Effector memory CD8-positive, alpha-beta T cell (primary cell): ENCODE measurements around the gene TRABD2B.

ENCODE experiments used
- ATAC-seq: fragments of 150-1000 bp; cut with Tn5 transposase; replicated peaks from 2 replicates; pipeline ENCODE4 v1.10.0; 2021; ENCODE audit warnings: mild to moderate bottlenecking, moderate library complexity
- DNase-seq, 3 experiments: peaks; one replicate each; pipeline ENCODE4 v3.0.0; 2021
- H3K27ac Mint-ChIP-seq, 2 donors: one replicate each; pipeline ENCODE4 v1.8.0; 2022; ENCODE audit warnings: mild to moderate bottlenecking in 2 of 2, mixed read lengths in 2 of 2, moderate library complexity in 2 of 2
- H3K27me3 Mint-ChIP-seq, 2 donors: one replicate each; pipeline ENCODE4 v1.8.0; 2022; ENCODE audit warnings: mixed read lengths in 2 of 2
- H3K36me3 Mint-ChIP-seq: one replicate; pipeline ENCODE4 v1.8.0; 2022; ENCODE audit warnings: mild to moderate bottlenecking, moderate library complexity, mixed read lengths; ENCODE audit not compliant: insufficient read depth
- H3K4me1 Mint-ChIP-seq, 2 donors: one replicate each; pipeline ENCODE4 v1.8.0; 2022; ENCODE audit warnings: low read depth in 2 of 2, mixed read lengths in 2 of 2
- H3K4me3 Mint-ChIP-seq, 2 donors: one replicate each; pipeline ENCODE4 v1.8.0; 2022; ENCODE audit warnings: mild to moderate bottlenecking in 2 of 2, mixed read lengths in 2 of 2, moderate library complexity in 2 of 2
- H3K9me3 Mint-ChIP-seq, 2 donors: one replicate each; pipeline ENCODE4 v1.8.0; 2022; ENCODE audit warnings: mixed read lengths in 2 of 2

The TRABD2B gene

GRCh38 chr1:47745715-47746609 lies 251.2 kb downstream of the TRABD2B start:
- no peak overlapping the region for H3K27ac Mint-ChIP-seq
- peaks cover 17 to 19% of the 10 kb centered on the region in 2 donors for H3K27me3 Mint-ChIP-seq
- DNase-seq (no peak), ATAC-seq (no peak)
- peaks cover 2 to 7% of the 10 kb centered on the region in 2 donors for H3K9me3 Mint-ChIP-seq
- H3K4me1 Mint-ChIP-seq = no peaks in the 10 kb centered on the region
- no peaks in the 10 kb centered on the region for H3K36me3 Mint-ChIP-seq
- H3K4me3 Mint-ChIP-seq = no peak overlapping the region

DNA sequence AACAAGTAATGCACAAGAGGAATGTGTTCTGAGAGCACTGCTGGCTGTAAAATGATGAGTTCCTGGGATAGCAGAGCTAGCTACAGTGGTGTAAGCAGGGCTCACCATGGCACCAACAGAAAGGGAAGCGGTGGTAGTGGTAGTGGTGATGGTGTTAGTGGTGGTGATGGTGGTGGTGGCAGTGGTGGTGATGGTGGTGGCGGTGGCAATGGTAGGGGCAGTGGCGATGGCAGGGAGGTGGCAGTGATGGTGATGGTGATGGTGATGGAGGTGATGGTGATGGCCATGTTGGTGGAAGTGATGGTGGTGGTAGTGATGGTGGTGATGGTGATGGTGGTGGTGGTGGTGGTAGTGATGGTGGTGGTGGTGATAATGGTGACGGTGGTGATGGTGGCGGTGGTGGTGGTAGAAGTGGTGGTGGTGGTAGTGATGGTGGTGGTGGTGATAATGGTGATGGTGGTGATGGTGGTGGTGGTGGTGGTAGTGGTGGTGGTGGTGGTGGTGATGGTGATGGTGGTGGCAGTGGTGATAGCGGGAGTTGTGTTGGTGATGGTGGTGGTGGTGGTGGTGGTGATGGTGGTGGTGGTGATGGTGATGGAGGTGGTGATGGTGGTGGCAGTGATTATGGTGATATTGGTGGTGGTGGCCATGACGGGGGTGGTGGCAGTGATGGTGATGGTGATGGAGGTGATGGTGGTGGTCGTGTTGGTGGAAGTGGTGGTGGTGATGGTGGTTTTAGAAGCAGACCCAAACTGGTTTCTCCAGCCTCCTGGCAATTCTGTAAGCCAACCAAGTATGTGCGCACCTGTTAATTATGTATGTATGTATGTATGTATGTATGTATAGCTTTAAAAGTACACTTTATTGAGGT lies 254.1 kb downstream of the TRABD2B start:
- H3K4me1 Mint-ChIP-seq = no peaks in the 10 kb centered on the region
- ATAC-seq = no peak
- no peak overlapping the region for H3K4me3 Mint-ChIP-seq
- peaks cover 3 to 7% of the 10 kb centered on the region in 2 donors for H3K9me3 Mint-ChIP-seq
- no peaks in the 10 kb centered on the region for H3K36me3 Mint-ChIP-seq
- no peak overlapping the region for H3K27ac Mint-ChIP-seq
- peaks cover 26 to 31% of the 10 kb centered on the region in 2 donors for H3K27me3 Mint-ChIP-seq
- no peak for DNase-seq

GRCh38 chr1:47738560-47739182 lies 258.5 kb downstream of the TRABD2B start:
- Mint-ChIP-seq H3K36me3 (no peaks in the 10 kb centered on the region), H3K27me3 (peaks cover 38 to 56% of the 10 kb centered on the region in 2 donors), H3K27ac (no peak overlapping the region), H3K4me3 (no peak overlapping the region), H3K4me1 (no peaks in the 10 kb centered on the region), H3K9me3 (peaks cover 3 to 7% of the 10 kb centered on the region in 2 donors)
- DNase-seq (no peak), ATAC-seq (no peak)

DNA sequence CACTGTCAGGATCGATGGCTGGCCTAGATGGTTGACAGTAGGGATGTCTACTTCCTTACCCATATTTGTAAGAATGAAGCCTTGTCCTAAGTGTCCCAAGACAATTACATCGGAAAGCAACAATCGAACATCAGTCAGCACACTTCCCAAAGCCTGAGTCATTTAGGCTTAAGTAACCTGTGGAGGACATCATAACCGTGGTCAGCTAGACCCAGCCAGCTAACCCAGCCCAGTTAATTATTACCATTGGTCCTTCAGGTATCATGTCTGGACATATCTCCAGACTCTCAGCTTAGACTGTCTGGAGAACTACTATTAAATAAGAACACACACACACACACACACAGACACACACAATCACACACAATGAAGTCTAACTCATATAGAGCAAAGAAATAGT lies 264.7 kb downstream of the TRABD2B start:
- ATAC-seq (no peak), DNase-seq (no peak)
- peaks cover 44 to 57% of the 10 kb centered on the region in 2 donors for H3K27me3 Mint-ChIP-seq
- no peaks in the 10 kb centered on the region for H3K36me3 Mint-ChIP-seq
- H3K4me1 Mint-ChIP-seq = no peaks in the 10 kb centered on the region
- H3K27ac Mint-ChIP-seq = no peak overlapping the region
- no peak overlapping the region for H3K4me3 Mint-ChIP-seq
- no peaks in the 10 kb centered on the region for H3K9me3 Mint-ChIP-seq

DNA sequence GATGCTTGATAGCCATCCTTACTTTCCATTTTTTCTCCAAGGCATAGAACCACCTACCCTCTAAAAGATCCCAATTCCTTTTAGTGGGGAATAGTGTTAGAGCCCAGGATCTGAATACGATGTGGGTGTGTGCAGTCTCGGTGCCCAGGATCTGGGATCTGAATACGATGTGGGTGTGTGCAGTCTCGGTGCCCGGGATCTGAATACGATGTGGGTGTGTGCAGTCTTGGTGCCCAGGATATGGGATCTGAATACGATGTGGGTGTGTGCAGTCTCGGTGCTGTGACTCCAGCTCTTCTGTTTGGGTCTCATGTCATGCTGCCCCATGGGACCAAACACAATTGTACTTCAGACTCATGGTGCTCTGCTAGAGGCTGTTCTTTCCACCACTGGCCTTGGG lies 265.5 kb downstream of the TRABD2B start:
- no peak for DNase-seq
- no peak overlapping the region for H3K4me3 Mint-ChIP-seq
- no peak for ATAC-seq
- H3K27me3 Mint-ChIP-seq = peaks cover 44 to 59% of the 10 kb centered on the region in 2 donors
- no peaks in the 10 kb centered on the region for H3K9me3 Mint-ChIP-seq
- H3K36me3 Mint-ChIP-seq = no peaks in the 10 kb centered on the region
- H3K27ac Mint-ChIP-seq = no peak overlapping the region
- H3K4me1 Mint-ChIP-seq = no peaks in the 10 kb centered on the region

DNA sequence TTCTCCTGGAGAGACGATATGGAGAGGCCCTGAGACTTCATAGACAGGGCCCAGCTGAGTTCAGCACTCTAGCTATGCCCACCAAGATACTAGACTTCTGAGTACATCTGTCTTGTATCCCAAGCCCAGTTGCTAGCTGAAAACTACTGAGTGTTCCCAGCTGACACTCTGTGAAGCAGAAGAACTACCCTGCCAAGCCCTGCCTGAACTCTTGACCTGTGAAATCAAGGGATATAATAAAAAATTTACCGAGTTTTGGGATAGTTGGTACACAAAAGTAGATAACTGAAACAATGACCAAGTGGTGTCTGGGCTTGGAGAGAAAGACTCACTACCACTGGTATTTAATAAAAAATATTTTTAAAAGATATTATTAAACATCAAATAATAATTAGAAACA lies 267.5 kb downstream of the TRABD2B start:
- no peak for ATAC-seq
- H3K27ac Mint-ChIP-seq = no peak overlapping the region
- DNase-seq = no peak
- peaks cover 5 to 8% of the 10 kb centered on the region in 2 donors for H3K4me1 Mint-ChIP-seq
- H3K4me3 Mint-ChIP-seq = no peak overlapping the region
- no peaks in the 10 kb centered on the region for H3K36me3 Mint-ChIP-seq
- H3K9me3 Mint-ChIP-seq = no peaks in the 10 kb centered on the region
- peaks cover 39 to 58% of the 10 kb centered on the region in 2 donors for H3K27me3 Mint-ChIP-seq

- Mint-ChIP-seq H3K4me3 (no peak overlapping the region), H3K9me3 (no peaks in the 10 kb centered on the region), H3K4me1 (peaks cover 5 to 8% of the 10 kb centered on the region in 2 donors), H3K27me3 (peaks cover 45 to 70% of the 10 kb centered on the region in 2 donors), H3K36me3 (no peaks in the 10 kb centered on the region), H3K27ac (no peak overlapping the region)
- DNase-seq = no peak
- ATAC-seq = no peak
Observed at GRCh38 chr1:47727697-47728085, 269.5 kb downstream of the TRABD2B start.

- no peak for ATAC-seq
- no peaks in the 10 kb centered on the region for H3K36me3 Mint-ChIP-seq
- no peaks in the 10 kb centered on the region for H3K9me3 Mint-ChIP-seq
- no peak overlapping the region for H3K4me3 Mint-ChIP-seq
- H3K4me1 Mint-ChIP-seq = peaks cover 5 to 8% of the 10 kb centered on the region in 2 donors
- H3K27ac Mint-ChIP-seq = no peak overlapping the region
- peaks cover 48 to 70% of the 10 kb centered on the region in 2 donors for H3K27me3 Mint-ChIP-seq
- DNase-seq = no peak
Observed at GRCh38 chr1:47727051-47727696, 270.0 kb downstream of the TRABD2B start.

DNA sequence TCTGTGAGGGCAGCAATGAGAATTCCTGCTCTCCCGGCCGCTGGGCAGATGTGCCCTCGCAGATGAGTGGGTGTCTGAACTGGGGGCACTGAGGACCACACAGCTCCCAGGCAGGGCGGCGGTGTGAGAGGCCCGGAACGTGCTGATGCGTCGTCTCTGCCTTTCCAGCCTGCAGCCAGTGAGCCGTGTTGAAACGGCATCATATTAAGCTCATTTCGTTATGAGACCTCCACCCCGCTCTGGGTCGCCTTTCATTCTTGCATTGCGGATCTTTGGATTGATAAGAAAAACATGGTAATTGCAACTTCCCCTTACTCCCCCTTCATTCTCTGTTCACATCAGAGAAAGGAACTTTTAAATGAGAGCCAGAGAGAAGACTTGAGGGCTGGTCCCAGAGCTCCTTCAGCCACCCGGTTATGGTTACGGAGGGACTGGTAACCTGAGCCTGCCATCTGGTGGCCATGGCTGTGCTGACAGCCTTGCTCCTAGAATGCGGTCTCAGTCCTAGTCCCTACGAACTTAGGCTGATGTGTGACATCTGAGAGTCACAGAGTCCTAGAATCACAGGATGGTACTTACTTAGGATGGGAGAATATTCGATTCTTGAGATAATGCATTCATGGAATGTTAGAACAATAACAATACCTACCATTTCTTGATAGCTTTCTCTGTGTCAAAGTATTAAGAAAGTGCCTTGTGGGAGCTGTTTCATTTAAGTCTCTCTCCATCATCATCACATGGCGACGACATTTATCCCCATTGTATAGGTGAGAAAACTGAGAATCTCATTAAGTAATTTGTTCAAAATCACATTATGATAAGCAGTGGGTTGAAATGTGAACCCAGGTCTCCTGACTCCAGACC lies 271.0 kb downstream of the TRABD2B start:
- H3K4me3 Mint-ChIP-seq = peak overlapping the region; percentile 3 to 33
- H3K36me3 Mint-ChIP-seq = no peaks in the 10 kb centered on the region
- ATAC-seq (peak; percentile 81), DNase-seq (peak; percentile 39 to 53 (median 41))
- H3K4me1 Mint-ChIP-seq = peaks cover 5 to 8% of the 10 kb centered on the region in 2 donors
- peaks cover 57 to 74% of the 10 kb centered on the region in 2 donors for H3K27me3 Mint-ChIP-seq
- no peaks in the 10 kb centered on the region for H3K9me3 Mint-ChIP-seq
- H3K27ac Mint-ChIP-seq = no peak overlapping the region

DNA sequence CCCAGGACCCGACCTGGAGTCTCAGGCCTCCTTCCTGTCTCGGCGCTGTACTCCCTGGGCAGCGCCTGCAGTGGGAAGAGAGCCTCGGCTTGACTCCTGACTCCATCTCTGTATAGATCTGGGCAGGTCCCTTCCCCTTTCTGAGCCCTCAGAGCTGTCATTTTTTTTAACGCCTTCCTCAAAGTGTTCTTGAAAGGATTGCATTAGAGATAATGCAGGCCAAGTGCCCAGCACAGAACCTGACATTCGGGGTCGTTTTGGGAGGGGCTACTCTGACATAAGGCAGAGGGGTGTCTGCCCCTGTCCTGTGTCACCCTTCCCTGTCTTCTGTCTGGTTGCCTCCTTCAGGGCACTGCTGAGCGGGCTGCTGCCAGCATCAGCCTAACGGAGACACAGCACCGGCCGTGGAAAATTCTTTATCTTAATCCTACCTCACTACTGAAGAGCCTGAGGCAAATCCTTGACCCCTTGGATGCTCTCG lies 271.6 kb downstream of the TRABD2B start:
- H3K27me3 Mint-ChIP-seq = peaks cover 64 to 76% of the 10 kb centered on the region in 2 donors
- H3K4me1 Mint-ChIP-seq = peaks cover 5 to 8% of the 10 kb centered on the region in 2 donors
- no peaks in the 10 kb centered on the region for H3K9me3 Mint-ChIP-seq

GRCh38 chr1:47725000-47725473 lies 272.1 kb downstream of the TRABD2B start:
- DNase-seq (no peak), ATAC-seq (no peak)
- Mint-ChIP-seq H3K27me3 (peaks cover 67 to 81% of the 10 kb centered on the region in 2 donors), H3K4me3 (no peak overlapping the region), H3K9me3 (no peaks in the 10 kb centered on the region), H3K27ac (no peak overlapping the region), H3K4me1 (peaks cover 5 to 8% of the 10 kb centered on the region in 2 donors), H3K36me3 (no peaks in the 10 kb centered on the region)

More for the DNA sequence above, 271.6 kb downstream of the TRABD2B start:
- Mint-ChIP-seq H3K27ac (no peak overlapping the region), H3K36me3 (no peaks in the 10 kb centered on the region), H3K4me3 (peak overlapping the region in 1 of 2 donors; percentile 3)
- ATAC-seq (no peak), DNase-seq (no peak)

GRCh38 chr1:47724432-47724999 lies 272.7 kb downstream of the TRABD2B start:
- no peak for ATAC-seq
- Mint-ChIP-seq H3K36me3 (no peaks in the 10 kb centered on the region), H3K27ac (no peak overlapping the region), H3K27me3 (peaks cover 71 to 86% of the 10 kb centered on the region in 2 donors), H3K4me3 (no peak overlapping the region), H3K9me3 (no peaks in the 10 kb centered on the region), H3K4me1 (peaks cover 5 to 8% of the 10 kb centered on the region in 2 donors)
- DNase-seq = no peak
